ENCODE data around the gene DAAM1.

- TF ChIP-seq, protein P1, sequence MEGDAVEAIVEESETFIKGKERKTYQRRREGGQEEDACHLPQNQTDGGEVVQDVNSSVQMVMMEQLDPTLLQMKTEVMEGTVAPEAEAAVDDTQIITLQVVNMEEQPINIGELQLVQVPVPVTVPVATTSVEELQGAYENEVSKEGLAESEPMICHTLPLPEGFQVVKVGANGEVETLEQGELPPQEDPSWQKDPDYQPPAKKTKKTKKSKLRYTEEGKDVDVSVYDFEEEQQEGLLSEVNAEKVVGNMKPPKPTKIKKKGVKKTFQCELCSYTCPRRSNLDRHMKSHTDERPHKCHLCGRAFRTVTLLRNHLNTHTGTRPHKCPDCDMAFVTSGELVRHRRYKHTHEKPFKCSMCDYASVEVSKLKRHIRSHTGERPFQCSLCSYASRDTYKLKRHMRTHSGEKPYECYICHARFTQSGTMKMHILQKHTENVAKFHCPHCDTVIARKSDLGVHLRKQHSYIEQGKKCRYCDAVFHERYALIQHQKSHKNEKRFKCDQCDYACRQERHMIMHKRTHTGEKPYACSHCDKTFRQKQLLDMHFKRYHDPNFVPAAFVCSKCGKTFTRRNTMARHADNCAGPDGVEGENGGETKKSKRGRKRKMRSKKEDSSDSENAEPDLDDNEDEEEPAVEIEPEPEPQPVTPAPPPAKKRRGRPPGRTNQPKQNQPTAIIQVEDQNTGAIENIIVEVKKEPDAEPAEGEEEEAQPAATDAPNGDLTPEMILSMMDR (IDR thresholded peaks at IDR 0.05 in 8 of 11, conservative IDR thresholded peaks at IDR 0.05 in 3 of 11) = no peak
- no peak for TF ChIP-seq POLR2A (IDR thresholded peaks at IDR 0.05)
Observed at GRCh38 chr14:59308673-59309072, 120.2 kb downstream of the DAAM1 start.

Data from spleen (tissue), 7 donors.